Activated naive CD8-positive, alpha-beta T cell (primary cell): ENCODE results near the gene GEMIN7.
A peak's percentile ranks its signal among the peaks of the same experiment; 100 is the strongest.

Source experiments
- H3K27ac Mint-ChIP-seq: one replicate; pipeline ENCODE4 v1.8.0; 2021; ENCODE audit warnings: mixed read lengths
- H3K27me3 Mint-ChIP-seq: one replicate; pipeline ENCODE4 v1.8.0; 2021; ENCODE audit warnings: mixed read lengths
- H3K36me3 Mint-ChIP-seq: one replicate; pipeline ENCODE4 v1.8.0; 2021; ENCODE audit warnings: mixed read lengths
- H3K4me1 Mint-ChIP-seq: one replicate; pipeline ENCODE4 v1.8.0; 2021; ENCODE audit warnings: low read depth, mixed read lengths
- H3K4me3 Mint-ChIP-seq: one replicate; pipeline ENCODE4 v1.8.0; 2021; ENCODE audit warnings: mild to moderate bottlenecking, mixed read lengths
- H3K9me3 Mint-ChIP-seq: one replicate; pipeline ENCODE4 v1.8.0; 2021; ENCODE audit warnings: low read depth, mixed read lengths

The GEMIN7 gene

GRCh38 chr19:45071969-45072790, 6.9 kb upstream of the GEMIN7 start:
- H3K27me3 Mint-ChIP-seq: no peaks in the 10 kb centered on the region
- H3K4me3 Mint-ChIP-seq: no peak overlapping the region
- H3K27ac Mint-ChIP-seq: no peak overlapping the region
- peaks cover 13% of the 10 kb centered on the region for H3K4me1 Mint-ChIP-seq
- no peaks in the 10 kb centered on the region for H3K36me3 Mint-ChIP-seq
- no peaks in the 10 kb centered on the region for H3K9me3 Mint-ChIP-seq

DNA sequence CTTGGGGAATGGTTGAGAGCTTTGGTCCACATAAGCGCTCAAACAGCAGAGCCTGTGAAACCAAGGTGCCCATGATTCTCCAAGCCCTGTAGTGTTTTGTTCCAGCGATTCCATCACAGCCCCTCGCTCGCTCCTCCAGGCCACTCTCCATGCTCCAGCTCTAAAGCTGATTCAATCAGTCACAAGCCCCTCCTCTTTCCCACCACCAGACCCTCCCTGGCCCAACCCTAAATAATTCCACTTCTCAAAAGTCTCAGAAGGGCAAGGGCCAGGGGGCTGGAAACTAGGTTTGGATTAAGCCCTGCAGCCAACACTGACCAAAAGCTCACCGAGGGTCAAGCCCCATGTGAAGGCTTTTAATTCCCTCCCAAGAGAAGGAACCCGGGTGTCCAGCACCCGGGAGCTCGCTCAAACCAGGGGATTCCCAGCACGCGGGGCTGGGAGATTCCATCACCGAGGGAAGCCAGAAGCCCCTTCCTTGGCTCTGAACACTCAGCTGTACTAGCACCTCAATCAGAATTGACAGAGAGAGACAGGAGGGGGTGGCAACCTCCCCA, 4.2 kb upstream of the GEMIN7 start:
- Mint-ChIP-seq H3K4me3 (peak overlapping the region; percentile 73), H3K27me3 (no peaks in the 10 kb centered on the region), H3K36me3 (no peaks in the 10 kb centered on the region), H3K27ac (peak overlapping the region; percentile 28), H3K9me3 (no peaks in the 10 kb centered on the region), H3K4me1 (peaks cover 26% of the 10 kb centered on the region)

DNA sequence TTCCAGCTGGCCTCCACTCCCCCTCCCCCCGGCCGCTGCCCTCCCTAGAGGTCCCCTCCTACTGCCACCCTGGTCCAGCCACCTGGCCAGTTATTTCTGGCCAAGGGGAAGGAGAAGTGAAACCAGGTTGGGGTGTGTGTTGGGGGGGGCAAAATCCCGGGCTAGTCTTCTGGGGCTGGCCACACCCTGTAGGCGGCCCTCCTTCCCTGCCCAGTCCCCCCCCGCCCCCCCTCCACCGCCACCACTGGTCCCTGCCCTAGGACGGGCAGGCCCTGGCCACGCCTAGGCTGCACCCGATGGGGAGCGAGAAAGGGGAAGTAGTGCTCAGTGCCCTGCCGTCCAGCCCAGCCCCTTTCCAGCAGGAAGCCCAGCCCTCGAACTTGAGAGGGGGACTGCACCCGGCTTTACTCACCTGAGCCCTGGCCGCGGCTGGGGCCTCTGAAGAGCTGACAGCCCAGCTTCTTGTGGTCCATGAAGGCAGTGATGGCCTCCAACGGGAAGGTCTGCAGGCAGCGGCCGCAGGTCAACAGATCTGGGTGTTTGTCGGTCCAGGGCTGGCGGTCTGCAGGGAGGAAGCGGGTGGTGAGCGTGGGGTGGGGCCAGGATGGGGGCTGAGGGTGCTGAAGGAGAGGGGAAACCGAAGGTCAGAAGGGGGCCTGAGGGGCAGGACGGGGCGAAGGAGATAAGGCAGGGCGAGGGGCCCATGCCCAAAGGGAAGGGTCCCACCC, 3.6 kb upstream of the GEMIN7 start:
- H3K36me3 Mint-ChIP-seq: no peaks in the 10 kb centered on the region
- H3K4me3 Mint-ChIP-seq: peak overlapping the region; percentile 81
- no peaks in the 10 kb centered on the region for H3K9me3 Mint-ChIP-seq
- H3K27ac Mint-ChIP-seq: no peak overlapping the region
- peaks cover 28% of the 10 kb centered on the region for H3K4me1 Mint-ChIP-seq
- no peaks in the 10 kb centered on the region for H3K27me3 Mint-ChIP-seq

GRCh38 chr19:45076029-45076850, 2.8 kb upstream of the GEMIN7 start, which contains the start of gene ZNF296:
ZNF296 (minus strand) TSS chr19:45076478; CDS start chr19:45076373, 105 bp downstream.
- H3K27me3 Mint-ChIP-seq: no peaks in the 10 kb centered on the region
- peak within 1 kb of the TSS; percentile 1 for H3K27ac Mint-ChIP-seq
- H3K9me3 Mint-ChIP-seq: no peaks in the 10 kb centered on the region
- no peaks in the 10 kb centered on the region for H3K36me3 Mint-ChIP-seq
- peak within 1 kb of the TSS; percentile 81 for H3K4me3 Mint-ChIP-seq
- peaks cover 30% of the 10 kb centered on the region for H3K4me1 Mint-ChIP-seq

DNA sequence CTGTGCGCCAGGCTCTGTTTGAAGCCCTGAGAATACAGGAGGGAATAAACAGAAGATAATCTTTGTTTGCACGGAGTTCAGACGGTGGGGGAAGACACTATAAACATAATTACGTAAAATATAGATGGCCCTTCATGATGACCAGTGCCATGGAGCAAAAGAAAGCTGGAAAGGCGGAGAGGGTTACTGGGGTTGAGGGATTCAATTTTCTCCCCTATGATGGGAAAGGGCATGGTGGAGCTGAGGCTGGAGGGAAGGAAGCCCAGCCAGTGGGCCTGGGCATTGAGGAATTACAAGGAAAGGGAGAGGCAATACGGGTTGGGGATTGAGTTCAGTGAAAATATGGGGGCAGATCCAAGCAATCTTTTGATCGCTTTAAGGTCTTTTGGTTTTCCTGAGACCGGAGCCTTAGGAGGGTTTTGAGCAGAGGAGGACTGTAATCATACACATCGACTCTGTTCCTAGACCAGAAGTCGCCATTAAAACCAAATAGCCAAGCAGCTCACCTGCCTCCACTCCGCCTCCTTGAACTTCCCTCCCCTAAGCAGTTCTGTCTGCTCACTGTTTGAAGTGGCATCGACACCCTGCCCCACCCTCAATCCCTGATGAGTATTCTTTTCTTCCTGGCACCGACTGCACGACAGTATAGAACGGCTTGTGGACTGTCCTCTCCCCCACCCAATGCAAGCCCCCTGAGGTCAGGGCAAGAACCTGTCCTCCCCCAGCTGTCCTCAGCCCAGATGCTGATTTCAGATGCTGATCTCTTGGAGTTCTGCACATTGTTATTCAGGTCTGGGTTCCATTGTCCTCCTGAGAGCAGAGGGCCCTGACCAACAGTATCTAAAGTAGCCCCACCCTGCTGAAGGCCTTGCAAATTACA, 2.0 kb upstream of the GEMIN7 start:
- no peaks in the 10 kb centered on the region for H3K9me3 Mint-ChIP-seq
- H3K27ac Mint-ChIP-seq: peak overlapping the region; percentile 1
- peaks cover 37% of the 10 kb centered on the region for H3K4me1 Mint-ChIP-seq
- no peaks in the 10 kb centered on the region for H3K27me3 Mint-ChIP-seq
- peaks cover 3% of the 10 kb centered on the region for H3K36me3 Mint-ChIP-seq
- H3K4me3 Mint-ChIP-seq: peak overlapping the region; percentile 81

- Mint-ChIP-seq H3K4me3 (peak overlapping the region; percentile 97), H3K36me3 (peaks cover 6% of the 10 kb centered on the region), H3K9me3 (no peaks in the 10 kb centered on the region), H3K27me3 (no peaks in the 10 kb centered on the region), H3K27ac (peak overlapping the region; percentile 54), H3K4me1 (peaks cover 40% of the 10 kb centered on the region)
These were observed 534 bp upstream of the GEMIN7 start for GRCh38 chr19:45078390-45079062.

- Mint-ChIP-seq H3K4me3 (peak overlapping the region; percentile 97), H3K36me3 (peaks cover 6% of the 10 kb centered on the region), H3K27me3 (no peaks in the 10 kb centered on the region), H3K4me1 (peaks cover 35% of the 10 kb centered on the region), H3K9me3 (no peaks in the 10 kb centered on the region), H3K27ac (peak overlapping the region; percentile 92)
These were observed 881 bp downstream of the GEMIN7 start for GRCh38 chr19:45079911-45080370.

- Mint-ChIP-seq H3K27ac (no peak overlapping the region), H3K4me1 (peaks cover 32% of the 10 kb centered on the region), H3K9me3 (no peaks in the 10 kb centered on the region), H3K27me3 (no peaks in the 10 kb centered on the region), H3K4me3 (peak overlapping the region; percentile 76), H3K36me3 (peaks cover 6% of the 10 kb centered on the region)
These were observed 3.1 kb downstream of the GEMIN7 start for GRCh38 chr19:45082170-45082569.

DNA sequence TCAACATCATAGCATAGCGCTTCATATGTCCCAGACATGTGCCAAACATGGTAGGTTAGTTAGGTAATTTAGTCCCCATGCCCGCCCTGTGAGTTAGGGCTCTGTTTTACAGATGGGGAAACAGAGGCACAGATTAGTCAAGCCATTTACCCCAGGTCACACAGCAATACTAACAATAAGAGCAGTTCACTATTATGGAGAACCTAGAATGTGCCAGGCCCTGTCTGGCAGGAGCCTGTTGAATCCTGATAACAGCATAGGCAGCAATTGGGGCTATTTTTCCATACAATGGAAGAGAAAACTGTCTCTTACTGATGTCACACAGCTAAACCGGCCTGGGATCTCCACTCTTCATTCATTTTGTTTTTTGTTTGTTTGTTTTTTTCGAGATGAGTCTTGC, 7.4 kb downstream of the GEMIN7 start:
- Mint-ChIP-seq H3K36me3 (peaks cover 9% of the 10 kb centered on the region), H3K27me3 (no peaks in the 10 kb centered on the region), H3K27ac (no peak overlapping the region), H3K4me3 (no peak overlapping the region), H3K9me3 (no peaks in the 10 kb centered on the region), H3K4me1 (peaks cover 28% of the 10 kb centered on the region)

GRCh38 chr19:45087531-45087930, 8.5 kb downstream of the GEMIN7 start:
- Mint-ChIP-seq H3K9me3 (no peaks in the 10 kb centered on the region), H3K27me3 (no peaks in the 10 kb centered on the region), H3K27ac (peak overlapping the region; percentile 91), H3K4me3 (peak overlapping the region; percentile 23), H3K4me1 (peaks cover 29% of the 10 kb centered on the region), H3K36me3 (peaks cover 4% of the 10 kb centered on the region)

GRCh38 chr19:45090034-45090433, 11.0 kb downstream of the GEMIN7 start:
- H3K36me3 Mint-ChIP-seq: peaks cover 9% of the 10 kb centered on the region

GRCh38 chr19:45090606-45091005, 11.5 kb downstream of the GEMIN7 start:
- H3K4me1 Mint-ChIP-seq: peaks cover 52% of the 10 kb centered on the region
- no peak overlapping the region for H3K4me3 Mint-ChIP-seq
- H3K27ac Mint-ChIP-seq: no peak overlapping the region

More at GRCh38 chr19:45090034-45090433, 11.0 kb downstream of the GEMIN7 start:
- Mint-ChIP-seq H3K27me3 (no peaks in the 10 kb centered on the region), H3K9me3 (no peaks in the 10 kb centered on the region), H3K27ac (no peak overlapping the region), H3K4me1 (peaks cover 50% of the 10 kb centered on the region), H3K4me3 (no peak overlapping the region)

More at GRCh38 chr19:45090606-45091005, 11.5 kb downstream of the GEMIN7 start:
- Mint-ChIP-seq H3K27me3 (no peaks in the 10 kb centered on the region), H3K9me3 (no peaks in the 10 kb centered on the region), H3K36me3 (peaks cover 9% of the 10 kb centered on the region)
